Activated CD4-positive, alpha-beta T cell treated with anti-CD3 and anti-CD28 coated beads for 4 hours (primary cell): ENCODE results near the gene FA2H.
A peak's percentile ranks its signal among the peaks of the same experiment; 100 is the strongest.
"Not testable (repeated sequence)": the region's sequence is repeated elsewhere in the genome, so short reads cannot be mapped to it uniquely, and the experiment has no call there.

Experiments
- DNase-seq, 2 donors: peaks; one replicate each; pipeline ENCODE4 v3.0.0-alpha.2; 2020

FA2H gene

GRCh38 chr16:74774223-74775139, at the start of gene FA2H:
TSS of gene FA2H (minus strand) at chr16:74774820. CDS start at chr16:74774755, 65 bp downstream.
- peak; percentile 50 to 53 for DNase-seq

- no peak for DNase-seq
These were observed 43.2 kb upstream of the FA2H start for GRCh38 chr16:74817851-74818250.

GRCh38 chr16:74813109-74813641, 38.6 kb upstream of the FA2H start:
- peak; percentile 61 to 67 for DNase-seq

- no peak for DNase-seq
These were observed 37.3 kb upstream of the FA2H start for GRCh38 chr16:74811911-74812310.

GRCh38 chr16:74811216-74811615, 36.6 kb upstream of the FA2H start:
- not testable (repeated sequence) for DNase-seq

- DNase-seq = no peak
These were observed 32.5 kb upstream of the FA2H start for GRCh38 chr16:74807052-74807646.

- no peak for DNase-seq
These were observed 25.7 kb upstream of the FA2H start for GRCh38 chr16:74800216-74800871.

GRCh38 chr16:74797414-74797813, 22.8 kb upstream of the FA2H start:
- DNase-seq = no peak

GRCh38 chr16:74795104-74795503, 20.5 kb upstream of the FA2H start:
- no peak for DNase-seq

GRCh38 chr16:74794668-74795067, 20.0 kb upstream of the FA2H start:
- no peak for DNase-seq

- no peak for DNase-seq
These were observed 19.0 kb upstream of the FA2H start for GRCh38 chr16:74793571-74793970.

GRCh38 chr16:74792225-74792624, 17.6 kb upstream of the FA2H start:
- no peak for DNase-seq

GRCh38 chr16:74791749-74792148, 17.1 kb upstream of the FA2H start:
- not testable (repeated sequence) for DNase-seq

GRCh38 chr16:74788108-74788507, 13.5 kb upstream of the FA2H start:
- no peak for DNase-seq

- no peak for DNase-seq
These were observed 10.4 kb upstream of the FA2H start for GRCh38 chr16:74785031-74785430.

GRCh38 chr16:74778646-74779045, 4.0 kb upstream of the FA2H start:
- DNase-seq = no peak

GRCh38 chr16:74776926-74777325, 2.3 kb upstream of the FA2H start:
- no peak for DNase-seq

GRCh38 chr16:74775255-74775654, 635 bp upstream of the FA2H start:
- DNase-seq = no peak

- no peak for DNase-seq
These were observed 986 bp downstream of the FA2H start for GRCh38 chr16:74773446-74774222.

- no peak for DNase-seq
These were observed 2.8 kb downstream of the FA2H start for GRCh38 chr16:74771656-74772315.

GRCh38 chr16:74770831-74771526, 3.6 kb downstream of the FA2H start:
- no peak for DNase-seq
